ENCODE results near the gene APMAP. TPM values are rescaled to one million over a fixed set of nuclear protein-coding genes. Genes with fewer than 3 reads are reported as not detected.

The APMAP gene
- total RNA-seq, 2 experiments from 2014 or later = 9.5 to 11.3 TPM

- no peak overlapping the region for H3K4me3 Mint-ChIP-seq
- intact Hi-C loops (cut with DNase I, micrococcal nuclease) = loop anchor here in 1 of 2 experiments (10.0 kb wide), 1 partner anchor 297 kb away; no protein-coding TSS in a partner anchor
- peak in 1 of 14 experiments; percentile 2 for DNase-seq
- ChIA-PET POLR2A (interaction anchor here (7.0 kb wide), 1 partner anchor 60 kb away, joined by 77 read pairs; the partner anchor contains the start of gene ACSS1), CTCF (no interaction called here)
- H3K4me3 ChIP-seq (ENCODE audit: low read length) = no peak overlapping the region
- H3K27me3 Mint-ChIP-seq = no peaks in the 10 kb centered on the region
- H3K36me3 ChIP-seq (ENCODE audit: insufficient read depth, low read length) = peaks cover 5% of the 10 kb centered on the region
- peaks cover 10% of the 10 kb centered on the region for H3K36me3 Mint-ChIP-seq (ENCODE audit: low read depth)
- no peak overlapping the region for H3K27ac ChIP-seq (ENCODE audit: low read depth in 1 of 2, low read length in 2 of 2)
- no peaks in the 10 kb centered on the region for H3K9me3 Mint-ChIP-seq
- no peaks in the 10 kb centered on the region for H3K27me3 ChIP-seq (ENCODE audit: control insufficient read depth in 1 of 2, insufficient read depth in 2 of 2, low read length in 2 of 2)
- H3K9me3 ChIP-seq (ENCODE audit: control insufficient read depth in 1 of 2, insufficient read depth in 1 of 2, low read length in 2 of 2) = no peaks in the 10 kb centered on the region
- peaks cover 22% of the 10 kb centered on the region for H3K4me1 Mint-ChIP-seq (ENCODE audit: low read depth)
- ATAC-seq (ENCODE audit: poor library complexity) = no peak
- no peak overlapping the region for H3K27ac Mint-ChIP-seq
- H3K4me1 ChIP-seq (ENCODE audit: insufficient read depth, low read length) = peaks cover 13% of the 10 kb centered on the region
- no peak for TF ChIP-seq CTCF (IDR thresholded peaks at IDR 0.05)
Observed at GRCh38 chr20:24998121-24998520, 5.6 kb upstream of the APMAP start.

DNA sequence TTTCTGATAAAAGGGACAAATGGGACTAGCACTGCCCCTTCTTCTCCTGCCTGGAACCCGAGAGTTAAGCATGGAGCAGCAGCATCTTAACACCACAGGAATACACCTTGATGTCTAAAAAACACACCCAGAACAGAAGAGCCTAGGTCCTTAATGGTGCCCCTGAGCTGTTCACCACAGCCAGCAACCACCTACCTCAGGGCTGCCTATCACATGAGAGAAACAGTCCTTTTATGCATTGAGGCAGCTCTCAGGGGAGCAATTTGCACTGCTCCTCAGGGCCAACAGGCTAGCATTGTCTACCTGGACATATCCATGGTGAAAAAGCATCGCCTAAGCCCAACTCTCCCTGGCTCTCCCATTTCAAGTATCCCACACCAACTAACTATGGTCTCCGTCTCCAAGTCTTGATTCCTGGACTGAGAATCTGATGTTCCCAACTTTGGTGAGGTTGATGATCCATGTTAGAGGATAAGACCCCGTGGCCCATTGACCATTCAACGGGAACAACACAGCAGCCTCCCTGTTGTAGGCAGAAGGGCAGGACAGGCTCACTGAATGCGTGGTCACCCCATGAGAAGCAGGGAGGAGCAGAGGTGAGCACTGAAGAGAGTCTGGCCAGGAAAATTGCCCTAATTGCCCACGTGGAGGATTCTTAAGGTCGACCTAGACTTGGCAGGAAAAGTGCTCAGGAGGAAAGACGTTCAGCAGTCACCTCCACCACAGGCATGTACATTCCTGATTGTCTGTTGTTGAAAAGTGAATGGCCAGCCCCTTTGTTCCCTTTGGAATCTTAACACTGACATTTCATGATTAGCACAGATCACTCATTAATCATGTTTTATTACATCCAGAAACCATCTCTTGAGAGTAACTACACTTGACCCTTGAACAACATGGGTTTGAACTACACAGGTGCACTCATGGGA, 4.2 kb upstream of the APMAP start:
- Mint-ChIP-seq H3K27ac (no peak overlapping the region), H3K36me3 (ENCODE audit: low read depth) (peaks cover 6% of the 10 kb centered on the region), H3K27me3 (no peaks in the 10 kb centered on the region), H3K4me1 (ENCODE audit: low read depth) (peaks cover 36% of the 10 kb centered on the region), H3K9me3 (no peaks in the 10 kb centered on the region), H3K4me3 (no peak overlapping the region)
- no peaks in the 10 kb centered on the region for H3K36me3 ChIP-seq (ENCODE audit: insufficient read depth, low read length)
- H3K9me3 ChIP-seq (ENCODE audit: control insufficient read depth in 1 of 2, insufficient read depth in 1 of 2, low read length in 2 of 2) = no peaks in the 10 kb centered on the region
- H3K27ac ChIP-seq (ENCODE audit: low read depth in 1 of 2, low read length in 2 of 2) = no peak overlapping the region
- no peak overlapping the region for H3K4me3 ChIP-seq (ENCODE audit: low read length)
- POLR2A ChIA-PET = interaction anchor here (7.0 kb wide), 1 partner anchor 62 kb away, joined by 77 read pairs; the partner anchor contains the start of gene ACSS1
- intact Hi-C loops (cut with DNase I, micrococcal nuclease) = loop anchor here in 1 of 2 experiments (10.0 kb wide), 1 partner anchor 298 kb away; no protein-coding TSS in a partner anchor
- CTCF ChIA-PET = interaction anchor here (3.7 kb wide), 1 partner anchor 67 kb away, joined by 33 read pairs; no protein-coding TSS in a partner anchor
- H3K4me1 ChIP-seq (ENCODE audit: insufficient read depth, low read length) = peaks cover 23% of the 10 kb centered on the region
- no peak for ATAC-seq (ENCODE audit: poor library complexity)
- TF ChIP-seq CTCF (IDR thresholded peaks at IDR 0.05) = no peak
- H3K27me3 ChIP-seq (ENCODE audit: control insufficient read depth in 1 of 2, insufficient read depth in 2 of 2, low read length in 2 of 2) = no peaks in the 10 kb centered on the region
- DNase-seq = peak in 1 of 14 experiments; percentile 25

DNA sequence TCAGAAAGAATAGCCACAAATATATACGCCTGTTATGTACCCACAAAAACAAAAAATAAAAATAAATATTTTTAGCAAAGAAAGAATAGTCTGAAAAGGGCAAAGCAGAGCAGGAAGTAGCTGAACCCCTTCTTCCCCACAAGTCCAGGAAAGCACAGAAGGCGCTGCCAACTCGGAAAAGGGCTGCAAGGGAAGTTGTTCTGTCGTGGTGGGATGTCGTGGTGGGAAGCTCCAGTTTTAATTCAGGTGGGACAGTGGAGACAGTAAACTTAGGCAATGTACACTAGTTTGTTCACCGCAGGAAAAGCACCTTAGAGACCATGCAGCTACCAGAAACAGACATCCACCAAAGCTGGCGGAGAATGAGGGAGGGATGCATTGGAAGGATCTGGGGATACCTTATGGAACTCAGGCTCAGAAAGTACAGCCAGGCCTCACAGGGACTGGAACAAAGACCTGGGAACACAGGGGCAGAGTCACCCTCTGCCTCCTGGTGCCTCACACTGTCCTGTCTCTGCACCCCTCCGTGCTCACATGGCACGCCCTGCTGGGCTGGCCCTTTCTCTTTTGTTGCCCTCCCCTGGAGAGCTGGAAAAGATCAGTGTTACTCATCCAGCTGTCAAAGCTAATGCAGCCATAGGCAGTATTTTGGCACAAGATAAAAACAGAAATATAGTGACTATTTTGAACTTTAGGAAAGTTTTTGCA, 3.3 kb upstream of the APMAP start:
- Histone ChIP-seq H3K9me3 (ENCODE audit: control insufficient read depth in 1 of 2, insufficient read depth in 1 of 2, low read length in 2 of 2) (no peaks in the 10 kb centered on the region), H3K4me1 (ENCODE audit: insufficient read depth, low read length) (peaks cover 31% of the 10 kb centered on the region), H3K4me3 (ENCODE audit: low read length) (no peak overlapping the region), H3K27ac (ENCODE audit: low read depth in 1 of 2, low read length in 2 of 2) (no peak overlapping the region), H3K36me3 (ENCODE audit: insufficient read depth, low read length) (no peaks in the 10 kb centered on the region), H3K27me3 (ENCODE audit: control insufficient read depth in 1 of 2, insufficient read depth in 2 of 2, low read length in 2 of 2) (no peaks in the 10 kb centered on the region)
- no peaks in the 10 kb centered on the region for H3K27me3 Mint-ChIP-seq
- no peaks in the 10 kb centered on the region for H3K9me3 Mint-ChIP-seq
- no peak for TF ChIP-seq CTCF (IDR thresholded peaks at IDR 0.05)
- H3K4me1 Mint-ChIP-seq (ENCODE audit: low read depth) = peaks cover 45% of the 10 kb centered on the region
- H3K36me3 Mint-ChIP-seq (ENCODE audit: low read depth) = peaks cover 7% of the 10 kb centered on the region
- intact Hi-C loops (cut with DNase I, micrococcal nuclease) = loop anchor here (1.0 to 10.0 kb wide), 6 partner anchors 69 to 403 kb away; partner anchors contain the start of gene ENTPD6 (in 1 of the 2)
- H3K4me3 Mint-ChIP-seq = no peak overlapping the region
- peak overlapping the region; percentile 99 for H3K27ac Mint-ChIP-seq
- ATAC-seq (ENCODE audit: poor library complexity) (no peak), DNase-seq (peak in 1 of 14 experiments; percentile 10)
- ChIA-PET POLR2A (interaction anchor here (7.0 kb wide), 1 partner anchor 62 kb away, joined by 77 read pairs; the partner anchor contains the start of gene ACSS1), CTCF (interaction anchor here (1.2 to 3.7 kb wide), 2 partner anchors 12 to 68 kb away, joined by 3 to 33 read pairs; no protein-coding TSS in a partner anchor)
